HEK293 (cell line): ENCODE measurements around the gene BEGAIN.

ENCODE experiments used
- ZBTB26 ChIP-seq: fragments of 450-650 bp; formaldehyde crosslinking; optimal IDR thresholded peaks from 2 replicates; pipeline ENCODE3; 2016; ENCODE audit warnings: missing biosample characterization, mild to moderate bottlenecking, missing genetic modification characterization
- ZFP3 ChIP-seq: fragments of 450-650 bp; formaldehyde crosslinking; IDR thresholded peaks from 2 replicates; pipeline ENCODE4 v1.5.1; 2016; ENCODE audit warnings: low read depth, missing biosample characterization, missing genetic modification characterization
- ZNF239 ChIP-seq: fragments of 450-650 bp; formaldehyde crosslinking; IDR thresholded peaks from 2 replicates; pipeline ENCODE4 v1.5.1; 2016; ENCODE audit warnings: missing biosample characterization, missing genetic modification characterization
- ZNF274 ChIP-seq, 2 experiments: fragments of 200-500 bp in 1 of 2; fragments of 450-650 bp in 1 of 2; sonication (Bioruptor generic) in 1 of 2; formaldehyde crosslinking in 1 of 2; IDR thresholded peaks; 2 replicates each; pipeline versions ENCODE4 v1.5.1 to v1.6.1; 2014 to 2016; ENCODE audit warnings: borderline replicate concordance in 1 of 2, inconsistent platforms in 1 of 2, low read length in 1 of 2, missing biosample characterization in 1 of 2, missing genetic modification characterization in 1 of 2
- TF ChIP-seq, protein P1 (sequence below): fragments of 450-650 bp; formaldehyde crosslinking; IDR thresholded peaks from 2 replicates; pipeline ENCODE4 v1.5.1; 2016; ENCODE audit warnings: missing biosample characterization, missing genetic modification characterization
- TF ChIP-seq, protein P2 (sequence below): fragments of 450-650 bp; formaldehyde crosslinking; IDR thresholded peaks from 2 replicates; pipeline ENCODE4 v1.5.1; 2016; ENCODE audit warnings: missing biosample characterization, missing genetic modification characterization

- TF ChIP-seq ZFP3 (tag by site-specific recombination): no peak
- TF ChIP-seq, protein P1, sequence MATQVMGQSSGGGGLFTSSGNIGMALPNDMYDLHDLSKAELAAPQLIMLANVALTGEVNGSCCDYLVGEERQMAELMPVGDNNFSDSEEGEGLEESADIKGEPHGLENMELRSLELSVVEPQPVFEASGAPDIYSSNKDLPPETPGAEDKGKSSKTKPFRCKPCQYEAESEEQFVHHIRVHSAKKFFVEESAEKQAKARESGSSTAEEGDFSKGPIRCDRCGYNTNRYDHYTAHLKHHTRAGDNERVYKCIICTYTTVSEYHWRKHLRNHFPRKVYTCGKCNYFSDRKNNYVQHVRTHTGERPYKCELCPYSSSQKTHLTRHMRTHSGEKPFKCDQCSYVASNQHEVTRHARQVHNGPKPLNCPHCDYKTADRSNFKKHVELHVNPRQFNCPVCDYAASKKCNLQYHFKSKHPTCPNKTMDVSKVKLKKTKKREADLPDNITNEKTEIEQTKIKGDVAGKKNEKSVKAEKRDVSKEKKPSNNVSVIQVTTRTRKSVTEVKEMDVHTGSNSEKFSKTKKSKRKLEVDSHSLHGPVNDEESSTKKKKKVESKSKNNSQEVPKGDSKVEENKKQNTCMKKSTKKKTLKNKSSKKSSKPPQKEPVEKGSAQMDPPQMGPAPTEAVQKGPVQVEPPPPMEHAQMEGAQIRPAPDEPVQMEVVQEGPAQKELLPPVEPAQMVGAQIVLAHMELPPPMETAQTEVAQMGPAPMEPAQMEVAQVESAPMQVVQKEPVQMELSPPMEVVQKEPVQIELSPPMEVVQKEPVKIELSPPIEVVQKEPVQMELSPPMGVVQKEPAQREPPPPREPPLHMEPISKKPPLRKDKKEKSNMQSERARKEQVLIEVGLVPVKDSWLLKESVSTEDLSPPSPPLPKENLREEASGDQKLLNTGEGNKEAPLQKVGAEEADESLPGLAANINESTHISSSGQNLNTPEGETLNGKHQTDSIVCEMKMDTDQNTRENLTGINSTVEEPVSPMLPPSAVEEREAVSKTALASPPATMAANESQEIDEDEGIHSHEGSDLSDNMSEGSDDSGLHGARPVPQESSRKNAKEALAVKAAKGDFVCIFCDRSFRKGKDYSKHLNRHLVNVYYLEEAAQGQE (tag by site-specific recombination): no peak
- peak; percentile 14 for TF ChIP-seq ZBTB26 (tag by site-specific recombination)
- no peak for TF ChIP-seq ZNF239 (tag by site-specific recombination)
- TF ChIP-seq, protein P2, sequence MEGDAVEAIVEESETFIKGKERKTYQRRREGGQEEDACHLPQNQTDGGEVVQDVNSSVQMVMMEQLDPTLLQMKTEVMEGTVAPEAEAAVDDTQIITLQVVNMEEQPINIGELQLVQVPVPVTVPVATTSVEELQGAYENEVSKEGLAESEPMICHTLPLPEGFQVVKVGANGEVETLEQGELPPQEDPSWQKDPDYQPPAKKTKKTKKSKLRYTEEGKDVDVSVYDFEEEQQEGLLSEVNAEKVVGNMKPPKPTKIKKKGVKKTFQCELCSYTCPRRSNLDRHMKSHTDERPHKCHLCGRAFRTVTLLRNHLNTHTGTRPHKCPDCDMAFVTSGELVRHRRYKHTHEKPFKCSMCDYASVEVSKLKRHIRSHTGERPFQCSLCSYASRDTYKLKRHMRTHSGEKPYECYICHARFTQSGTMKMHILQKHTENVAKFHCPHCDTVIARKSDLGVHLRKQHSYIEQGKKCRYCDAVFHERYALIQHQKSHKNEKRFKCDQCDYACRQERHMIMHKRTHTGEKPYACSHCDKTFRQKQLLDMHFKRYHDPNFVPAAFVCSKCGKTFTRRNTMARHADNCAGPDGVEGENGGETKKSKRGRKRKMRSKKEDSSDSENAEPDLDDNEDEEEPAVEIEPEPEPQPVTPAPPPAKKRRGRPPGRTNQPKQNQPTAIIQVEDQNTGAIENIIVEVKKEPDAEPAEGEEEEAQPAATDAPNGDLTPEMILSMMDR (tag by site-specific recombination): no peak
- TF ChIP-seq ZNF274 (IDR thresholded peaks at IDR 0.05; ENCODE audit: low read length): no peak
- TF ChIP-seq ZNF274 (tag by site-specific recombination; IDR thresholded peaks at IDR 0.05; ENCODE audit: borderline replicate concordance): no peak
Measured at GRCh38 chr14:100587763-100588411, 670 bp upstream of the BEGAIN start.
